NOMO-1 treated with DMSO at 0.1 percent for 48 hours (cell line): ENCODE data around the gene AK9.
A peak's percentile ranks its signal among the peaks of the same experiment; 100 is the strongest.
"Not testable (repeated sequence)": the region's sequence is repeated elsewhere in the genome, so short reads cannot be mapped to it uniquely, and the experiment has no call there.

Experiments used
- DNase-seq: peaks from one replicate; lab custom pipeline; 2025; ENCODE audit not compliant: unreplicated experiment; lab: John Stamatoyannopoulos, UW

The AK9 gene

DNA sequence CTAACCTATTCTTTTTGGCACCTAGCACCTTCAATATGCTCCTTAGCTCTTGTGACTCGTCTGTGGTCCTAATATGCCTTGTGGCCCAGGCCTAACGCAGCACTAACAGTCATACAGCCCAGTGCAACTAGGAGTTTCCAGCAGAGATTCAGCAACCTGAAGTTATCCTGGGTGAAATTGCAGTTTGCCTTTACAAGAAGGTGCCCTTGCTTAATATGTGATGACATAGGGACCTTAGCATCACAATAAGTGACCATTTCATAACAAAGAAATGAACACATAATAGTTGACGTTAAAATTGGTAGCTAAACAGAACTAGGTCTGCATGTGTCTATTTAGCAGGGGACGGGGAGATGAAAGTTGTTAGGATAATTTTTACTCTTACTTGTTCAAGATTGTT, 10.2 kb upstream of the AK9 start:
- no peak for DNase-seq

DNA sequence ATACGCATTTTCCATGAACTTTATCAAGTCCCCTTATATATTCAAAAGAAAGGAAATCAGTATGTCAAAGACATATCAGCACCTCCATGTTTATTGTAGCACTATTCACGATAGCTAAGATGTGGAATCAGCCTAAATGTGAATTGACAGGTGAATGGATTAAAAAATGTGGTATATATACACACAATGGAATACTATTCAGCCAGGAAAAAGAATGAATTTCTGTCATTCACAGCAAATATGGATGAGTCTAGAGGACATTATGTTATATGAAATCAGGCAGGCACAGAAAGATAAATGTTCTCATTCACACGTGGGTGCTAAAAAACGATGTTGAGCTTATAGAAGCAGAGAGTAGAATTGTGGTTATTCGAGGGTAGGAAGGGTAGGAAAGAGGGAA, 5.4 kb upstream of the AK9 start:
- DNase-seq: no peak

DNA sequence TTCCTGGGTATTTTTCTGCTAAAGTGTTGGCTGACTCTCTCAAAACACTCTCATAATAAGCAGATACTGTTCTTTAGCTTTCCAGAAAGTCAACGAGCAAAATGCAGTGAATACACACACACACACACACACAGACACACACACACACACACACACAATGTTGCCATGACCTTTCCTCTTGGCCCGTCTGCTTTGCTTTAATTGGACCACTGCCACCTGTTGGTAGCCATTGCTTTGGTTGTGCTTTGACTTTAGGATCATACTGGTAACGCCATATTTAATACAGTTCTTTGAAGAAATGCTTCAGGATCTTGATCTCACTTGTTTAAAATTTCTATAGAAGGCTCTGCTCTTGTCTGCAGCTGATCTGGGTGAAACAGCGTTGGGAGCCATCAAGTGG, 4.5 kb upstream of the AK9 start:
- DNase-seq: no peak

DNA sequence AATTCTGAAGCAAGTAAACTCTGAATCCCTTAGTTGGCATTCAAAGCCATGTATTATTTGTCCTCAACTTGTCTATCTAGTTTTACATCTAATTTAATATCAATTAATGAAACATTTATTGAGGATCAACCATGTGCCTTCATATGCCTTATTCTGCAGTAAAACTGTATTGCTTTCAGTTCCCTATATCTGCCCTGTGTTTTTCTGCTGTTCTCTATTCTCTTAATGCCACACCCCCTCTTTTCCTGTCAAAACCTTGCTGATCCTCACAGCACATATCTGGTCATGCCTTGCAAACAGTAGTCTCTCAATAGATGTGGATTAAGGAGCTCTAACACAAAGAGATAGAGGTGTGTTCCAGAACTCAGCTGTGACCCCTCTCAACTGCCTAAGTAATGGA, 2.1 kb upstream of the AK9 start:
- peak; percentile 77 for DNase-seq

DNA sequence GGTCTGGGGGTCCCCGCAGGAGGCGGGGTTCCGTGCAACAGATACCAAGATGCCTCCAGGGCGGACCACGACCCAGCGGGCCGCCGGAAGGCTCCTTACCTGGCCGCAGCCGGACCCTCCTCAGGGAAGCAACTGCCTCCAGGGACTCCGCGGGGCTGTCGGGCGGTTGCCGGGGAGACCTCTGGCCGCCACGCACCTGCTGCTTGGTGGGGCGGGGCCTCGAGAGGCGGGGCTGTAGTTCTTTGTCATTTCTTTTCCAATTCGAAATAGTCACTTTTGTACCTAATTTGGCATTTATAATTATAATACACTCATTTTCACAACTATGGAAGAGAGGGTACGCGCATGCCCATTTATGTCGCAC, 647 bp downstream of the AK9 start:
- DNase-seq: peak; percentile 31

DNA sequence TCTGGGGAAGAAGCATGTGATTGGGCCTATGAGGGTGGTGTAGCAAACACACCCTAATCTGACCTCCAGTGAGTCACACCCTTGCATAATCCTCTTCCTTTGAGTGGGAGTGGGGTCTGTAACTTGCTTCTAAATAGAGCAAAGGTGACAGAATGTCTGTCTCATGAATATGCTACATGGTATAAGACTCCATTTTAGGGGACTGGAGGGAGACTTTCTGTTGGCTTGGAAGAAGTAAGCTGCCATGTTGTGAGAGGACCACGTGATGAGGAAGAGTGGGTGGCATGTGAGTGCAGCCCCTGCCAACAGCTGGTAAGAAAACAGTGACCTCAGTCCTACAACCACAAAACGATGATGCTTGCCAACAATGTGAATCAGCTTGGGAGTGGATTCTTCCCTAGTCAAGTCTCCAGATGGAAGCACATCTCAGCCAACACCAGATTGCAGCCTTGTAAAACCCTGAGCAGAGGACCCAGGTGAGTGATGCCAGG, 3.7 kb downstream of the AK9 start:
- no peak for DNase-seq

DNA sequence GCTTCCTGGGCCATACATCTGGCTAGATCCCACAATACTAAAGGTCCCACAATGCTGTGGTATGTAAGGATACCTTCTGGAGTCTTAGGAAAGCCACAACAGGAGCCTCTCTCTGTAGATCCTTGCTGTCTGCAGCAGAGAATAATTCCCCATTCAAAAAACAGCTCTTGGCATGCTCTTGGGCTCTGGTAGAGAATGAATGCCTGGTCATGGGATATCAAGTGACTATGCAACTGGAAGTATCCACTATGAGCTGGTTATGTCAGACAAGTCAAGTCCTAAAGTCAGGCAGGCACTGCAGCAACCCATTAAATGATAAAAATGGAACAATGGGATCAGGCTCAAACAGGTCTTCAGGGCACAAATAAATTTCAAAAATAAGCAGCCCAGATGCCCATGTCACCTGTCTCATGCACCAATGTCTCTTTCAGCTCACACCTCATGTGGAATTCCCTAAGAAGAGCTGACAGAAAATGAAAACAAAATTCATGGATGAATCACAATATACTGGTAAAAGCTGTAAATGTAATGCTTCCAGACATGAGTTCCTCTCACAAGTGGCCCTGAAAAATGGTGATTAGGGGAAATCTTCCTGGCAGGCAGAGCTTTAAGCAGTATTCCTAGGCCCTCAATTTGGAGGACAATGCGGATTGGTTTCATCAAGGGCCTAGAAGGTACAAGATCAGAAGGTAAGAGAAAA, 4.3 kb downstream of the AK9 start:
- DNase-seq: no peak

DNA sequence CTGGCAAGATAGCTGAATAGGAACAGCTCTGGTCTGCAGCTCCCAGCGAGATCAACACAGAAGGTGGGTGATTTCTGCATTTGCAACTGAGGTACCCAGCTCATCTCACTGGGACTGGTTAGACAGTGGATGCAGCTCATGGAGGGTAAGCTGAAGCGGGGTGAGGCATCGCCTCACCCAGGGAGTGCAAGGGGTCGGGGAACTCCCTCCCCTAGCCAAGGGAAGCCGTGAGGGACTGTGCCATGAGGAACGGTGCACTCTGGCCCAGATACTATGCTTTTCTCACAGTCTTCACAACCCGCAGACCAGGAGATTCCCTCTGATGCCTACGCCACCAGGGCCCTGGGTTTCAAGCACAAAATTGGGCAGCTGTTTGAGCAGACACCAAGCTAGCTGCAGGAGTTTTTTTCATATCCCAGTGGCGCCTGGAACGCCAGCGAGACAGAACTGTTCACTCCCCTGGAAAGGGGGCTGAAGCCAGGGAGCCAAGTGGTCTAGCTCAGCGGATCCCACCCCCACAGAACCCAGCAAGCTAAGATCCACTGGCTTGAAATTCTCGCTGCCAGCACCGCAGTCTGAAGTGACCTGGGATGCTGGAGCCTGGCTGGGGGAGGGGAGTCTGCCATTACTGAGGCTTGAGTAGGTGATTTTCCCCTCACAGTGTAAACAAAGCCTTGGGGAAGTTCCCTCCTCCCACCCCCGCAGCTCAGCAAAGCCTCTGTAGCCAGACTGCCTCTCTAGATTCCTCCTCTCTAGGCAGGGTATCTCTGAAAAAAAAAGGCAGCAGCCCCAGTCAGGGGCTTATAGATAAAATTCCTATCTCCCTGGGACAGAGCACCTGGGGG, 12.1 kb downstream of the AK9 start:
- DNase-seq: not testable (repeated sequence)

DNA sequence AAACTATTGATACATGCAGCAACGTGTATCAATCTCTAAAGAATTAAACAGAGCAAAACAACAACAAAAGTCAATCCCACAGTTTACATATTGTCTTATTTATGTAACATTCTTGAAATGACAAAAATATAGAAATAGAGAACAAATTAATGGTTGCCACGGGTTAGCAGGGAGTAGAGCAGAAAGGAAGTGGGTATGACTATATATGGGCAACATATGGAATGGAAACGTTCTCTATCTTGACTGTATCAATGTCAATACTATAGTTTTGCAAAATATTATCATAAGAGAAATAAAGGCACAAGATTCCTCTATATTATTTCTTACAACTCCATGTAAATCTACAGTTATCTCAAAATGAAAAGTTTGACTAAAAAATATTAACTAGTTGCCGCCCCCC, 12.8 kb downstream of the AK9 start:
- DNase-seq: no peak

DNA sequence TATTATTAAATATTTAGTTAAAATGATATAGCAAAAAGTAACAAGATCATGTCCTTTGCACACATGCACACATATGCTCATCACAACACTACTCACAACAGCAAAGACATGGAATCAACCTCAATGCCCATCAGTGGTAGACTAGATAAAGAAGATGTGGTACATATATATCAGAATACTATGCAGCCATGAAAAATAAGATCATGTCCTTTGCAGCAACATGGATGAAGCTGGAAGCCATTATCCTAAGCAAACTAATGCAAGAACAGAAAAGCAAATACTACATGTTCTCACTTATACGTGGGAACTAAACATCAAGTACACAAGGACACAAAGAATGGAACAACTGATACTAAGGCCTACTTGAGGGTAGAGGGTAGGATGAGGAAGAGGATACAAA, 14.3 kb downstream of the AK9 start:
- no peak for DNase-seq

DNA sequence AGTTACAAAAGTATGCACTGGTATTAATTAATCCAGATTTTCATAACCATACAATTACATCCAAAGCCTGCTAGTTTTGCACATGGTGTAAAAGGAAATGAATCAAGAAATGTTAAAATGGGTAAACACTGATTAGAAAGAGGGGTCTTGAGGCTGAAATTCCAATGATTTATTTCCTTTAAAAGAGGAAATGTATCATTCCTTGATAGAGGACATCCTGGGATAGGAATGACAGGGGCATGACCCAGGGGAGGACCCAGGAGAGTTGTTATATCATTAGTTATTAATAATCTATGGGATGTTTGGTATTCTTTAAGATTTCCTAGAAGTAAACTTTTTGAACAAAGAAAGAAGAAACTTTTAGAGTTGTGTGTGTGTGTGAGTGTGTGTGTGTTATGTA, 18.2 kb downstream of the AK9 start:
- no peak for DNase-seq

DNA sequence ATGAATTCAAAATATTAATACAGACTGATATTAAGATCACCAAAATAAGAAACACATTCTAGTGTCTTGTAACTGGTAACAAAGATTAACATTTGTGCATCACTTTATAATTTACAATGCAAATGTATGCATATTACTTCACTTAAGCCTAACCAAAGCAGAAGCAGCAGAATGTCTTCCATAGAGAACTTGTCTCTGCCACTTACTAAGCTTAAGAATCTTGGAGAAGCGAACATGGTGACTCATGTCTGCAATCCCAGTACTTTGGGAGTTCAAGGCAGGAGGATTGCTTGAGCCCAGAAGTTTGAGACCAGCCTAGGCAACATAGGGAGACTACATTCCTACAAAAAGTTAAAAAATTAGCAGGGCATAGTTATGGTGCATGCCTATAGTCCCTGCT, 18.8 kb downstream of the AK9 start:
- no peak for DNase-seq

DNA sequence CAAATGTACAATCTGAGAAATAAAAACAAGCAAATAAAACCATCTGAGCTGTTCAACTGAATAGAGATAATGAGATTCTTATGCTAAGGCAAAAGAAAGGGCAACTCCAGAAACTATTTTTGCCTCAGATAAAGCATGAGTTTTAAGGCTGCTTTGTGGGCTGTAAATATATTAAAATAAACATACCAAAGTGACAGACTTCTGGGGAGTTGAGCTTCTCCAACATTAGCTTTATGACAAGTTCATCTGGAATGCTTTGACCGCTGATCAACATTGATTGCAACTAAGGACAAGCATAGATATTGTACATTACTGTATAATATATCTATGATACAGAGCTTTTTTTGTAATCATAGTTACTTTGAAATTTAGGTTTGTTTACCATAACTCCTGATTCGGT, 19.3 kb downstream of the AK9 start:
- no peak for DNase-seq

DNA sequence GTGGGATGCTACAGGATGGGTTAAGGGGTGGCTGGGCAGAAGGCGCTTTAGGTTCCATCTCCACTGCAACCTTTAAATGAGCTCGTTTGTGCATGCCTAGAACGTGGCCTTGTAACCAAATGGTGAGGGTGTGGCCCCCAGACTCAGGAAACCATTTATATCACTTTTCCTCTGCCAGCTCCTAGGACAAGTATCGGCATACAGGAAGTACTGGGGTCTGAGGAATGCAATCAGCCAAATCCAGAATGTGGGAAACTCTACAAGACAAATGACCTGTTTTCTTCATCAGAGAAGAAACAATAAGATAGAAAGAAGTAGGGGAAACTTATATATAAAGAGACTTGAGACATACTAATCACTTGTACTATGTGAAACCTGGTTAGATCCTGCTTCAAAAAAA, 21.2 kb downstream of the AK9 start:
- no peak for DNase-seq

DNA sequence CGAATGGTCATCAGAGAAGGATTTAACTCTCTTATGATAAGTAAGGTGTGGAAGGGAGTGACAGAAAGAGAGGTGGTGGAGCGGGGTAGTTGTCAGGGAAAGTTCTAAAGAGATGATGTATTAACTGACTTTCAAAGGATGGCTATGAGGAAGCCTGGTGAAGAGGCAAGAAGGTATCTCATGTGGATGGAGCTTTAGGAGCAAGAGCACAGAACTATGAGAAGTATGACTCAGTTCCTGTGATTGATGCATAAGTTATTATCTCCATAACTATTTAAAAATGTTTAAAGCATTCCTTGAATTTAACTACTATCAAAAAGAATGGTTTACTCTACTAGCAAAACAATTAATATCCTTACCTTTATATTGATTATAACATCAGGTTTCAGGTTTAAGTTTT, 28.8 kb downstream of the AK9 start:
- no peak for DNase-seq

DNA sequence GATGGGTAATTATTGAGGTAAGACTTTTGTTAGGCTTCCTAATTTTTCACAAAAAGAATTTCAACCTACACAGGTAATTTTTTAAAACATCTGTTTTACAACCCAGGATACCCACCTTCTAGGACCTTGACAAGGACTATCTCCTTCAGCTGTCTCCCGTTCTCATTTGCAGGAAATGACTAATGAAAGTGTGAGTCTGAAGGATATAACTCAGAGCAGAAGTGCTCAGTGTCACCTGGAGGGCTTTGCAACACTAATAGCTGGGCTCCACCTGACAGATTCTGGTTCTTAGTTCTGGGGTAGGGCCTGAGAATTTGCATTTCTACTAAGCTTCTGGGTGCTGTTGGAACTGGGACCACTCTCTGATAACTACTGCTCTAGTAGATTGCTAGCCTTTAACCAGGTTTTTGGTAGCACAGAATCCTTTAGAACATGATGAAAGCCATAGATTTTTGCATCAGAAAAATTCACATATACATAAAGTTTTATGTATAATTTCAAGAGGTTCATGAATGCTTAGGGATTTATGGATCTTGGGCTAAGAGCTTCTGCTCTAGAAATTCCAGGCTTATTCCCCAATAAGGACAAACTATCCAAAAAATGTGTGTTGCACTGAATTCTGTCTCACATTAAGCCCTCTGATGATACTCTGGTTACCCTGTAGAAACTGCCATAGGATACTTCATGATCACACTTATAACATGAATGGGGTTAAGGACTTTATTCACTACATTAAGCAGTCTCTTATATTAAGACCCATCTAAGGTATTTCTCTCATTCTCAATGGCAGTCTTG, 30.3 kb downstream of the AK9 start:
- no peak for DNase-seq

DNA sequence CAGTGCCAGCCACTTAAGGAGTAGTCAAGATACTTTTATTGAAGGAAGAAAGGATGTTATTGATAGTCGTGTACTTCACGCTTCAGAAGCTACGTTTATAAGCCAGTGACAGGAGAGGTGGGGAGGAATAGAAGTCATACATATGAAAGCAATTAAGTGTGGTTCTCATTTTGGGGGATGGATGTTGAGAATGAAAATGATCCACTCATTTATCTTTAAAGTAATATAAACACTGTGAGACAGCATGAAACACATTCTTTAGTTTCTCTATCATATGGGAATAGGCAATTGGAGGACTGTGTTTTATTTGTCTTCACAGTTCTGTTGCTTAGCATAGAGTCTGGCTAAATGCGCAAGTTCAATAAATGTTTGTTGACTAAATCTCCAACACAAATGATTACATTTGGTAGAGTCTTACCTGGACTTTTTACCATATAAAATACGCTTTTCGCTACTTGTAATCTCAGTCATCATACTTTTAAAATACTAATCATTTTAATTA, 35.2 kb downstream of the AK9 start:
- DNase-seq: no peak

DNA sequence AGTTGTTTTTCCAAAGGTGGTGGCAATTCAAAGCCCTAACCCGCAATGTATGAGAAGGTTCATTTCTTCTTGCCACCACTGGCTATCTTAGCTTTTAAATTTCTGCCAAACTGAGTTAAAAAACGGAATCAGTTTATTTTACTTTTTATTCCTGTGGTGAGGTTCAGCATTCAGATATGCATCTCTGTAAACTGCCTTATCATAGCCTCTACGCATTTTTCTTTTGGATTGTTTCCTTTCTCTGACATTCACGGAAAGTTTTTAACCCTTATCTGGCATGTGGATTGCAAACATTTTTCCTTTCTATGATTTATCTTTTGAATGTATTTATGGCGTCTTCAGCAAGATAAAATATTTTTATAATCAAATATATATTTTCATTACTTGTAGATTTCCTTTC, 37.7 kb downstream of the AK9 start:
- no peak for DNase-seq

DNA sequence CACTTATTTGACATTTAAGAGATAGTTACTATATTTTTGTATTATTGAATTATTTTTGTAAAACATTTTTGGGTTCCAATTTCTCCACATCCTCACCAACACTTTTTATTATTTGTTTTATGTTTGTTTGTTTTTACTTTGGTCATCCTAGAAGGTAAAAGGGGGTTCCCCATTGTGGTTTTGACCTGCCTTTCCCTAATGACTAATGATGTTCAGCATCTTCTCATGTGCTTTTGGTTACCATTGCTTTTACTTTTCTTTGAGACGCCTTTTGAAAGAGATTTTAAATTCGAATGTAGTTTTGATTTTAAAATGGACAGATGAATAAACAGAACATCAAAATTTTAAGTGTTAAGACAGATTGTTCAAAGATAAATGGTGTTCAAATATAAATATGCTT, 46.9 kb downstream of the AK9 start:
- no peak for DNase-seq

DNA sequence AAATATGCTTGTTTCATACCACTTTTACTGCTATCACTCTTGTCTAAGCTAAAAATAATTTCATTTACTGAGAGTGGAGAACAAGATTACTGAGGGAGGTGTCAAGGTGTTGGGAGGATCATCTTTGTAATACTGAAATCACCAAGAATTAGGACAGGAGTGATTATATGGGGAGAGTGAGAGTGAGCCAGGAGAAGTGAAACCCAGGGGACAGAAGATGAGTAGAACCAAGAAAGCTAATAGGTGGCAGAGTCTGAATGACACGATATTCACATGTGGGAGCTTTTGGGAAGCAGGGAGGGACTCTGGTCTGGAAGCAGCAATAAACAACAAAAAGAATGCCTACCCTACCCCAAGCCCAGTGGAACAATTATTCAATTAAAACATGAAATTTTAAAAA, 58.6 kb downstream of the AK9 start:
- DNase-seq: no peak

DNA sequence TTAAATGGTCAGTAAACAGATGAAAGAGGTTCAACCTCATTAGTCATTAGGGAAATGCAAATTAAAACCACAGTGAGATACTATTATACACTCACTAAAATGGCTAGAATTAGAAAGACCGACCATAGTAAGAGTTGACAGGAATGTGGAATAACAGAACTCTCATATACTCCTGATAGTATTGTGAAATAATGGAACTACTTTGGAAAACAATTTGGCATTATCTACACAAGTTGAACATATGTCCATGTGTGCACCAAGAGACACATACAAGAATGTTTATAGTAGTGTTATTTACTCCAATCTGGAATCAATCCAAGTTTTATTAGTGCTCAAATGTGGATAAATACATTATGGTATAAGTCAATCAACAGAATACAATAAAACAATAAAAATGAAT, 59.6 kb downstream of the AK9 start:
- no peak for DNase-seq
